Thyroid gland (tissue), 4 donors: ENCODE results near the gene TMEM132D. TPM values are rescaled to one million over a fixed set of nuclear protein-coding genes. Genes with fewer than 3 reads are reported as not detected.
A peak's percentile ranks its signal among the peaks of the same experiment; 100 is the strongest.

Experiments
- DNase-seq, 2 donors: peaks; one replicate each; pipeline ENCODE4 v3.0.0-alpha.2; 2019
- H3K27ac ChIP-seq, 3 donors: fragments of 200-600 bp; sonication (generic); 1 replicate in 2 of 3; 2 replicates in 1 of 3; pipeline ENCODE4 v1.5.1; 2016 to 2019; ENCODE audit warnings: mild to moderate bottlenecking in 1 of 3, moderate library complexity in 1 of 3
- H3K27me3 ChIP-seq: fragments of 200-600 bp; sonication (generic); one replicate; pipeline ENCODE4 v1.5.1; 2019
- H3K36me3 ChIP-seq, 2 donors: fragments of 200-600 bp; sonication (generic); one replicate each; pipeline ENCODE4 v1.5.1; 2016 to 2019
- H3K4me1 ChIP-seq, 2 donors: fragments of 200-600 bp; sonication (generic); one replicate each; pipeline ENCODE4 v1.5.1; 2017 to 2019
- H3K4me3 ChIP-seq, 3 donors: fragments of 200-600 bp; sonication (generic); replicated peaks in 1 of 3; 1 replicate in 2 of 3; 2 replicates in 1 of 3; pipeline ENCODE4 v1.5.1; 2016; ENCODE audit warnings: mild to moderate bottlenecking in 1 of 3
- H3K9me3 ChIP-seq: fragments of 200-600 bp; sonication (generic); one replicate; pipeline ENCODE4 v1.5.1; 2017
- POLR2A ChIP-seq, 2 donors: fragments of 450-650 bp; IDR thresholded peaks; one replicate each; pipeline ENCODE4 v1.6.1; 2017; ENCODE audit warnings: antibody characterized with exemption in 2 of 2, mild to moderate bottlenecking in 2 of 2, moderate library complexity in 1 of 2
- WGBS, 2 donors: methylation state at CpG; one replicate each; pipeline ENCODE4 v1.1.5; 2017; 5-methylcytosine and 5-hydroxymethylcytosine counted together
- intact Hi-C: fragments of 100-400 bp; cut with DNase I; formaldehyde crosslinking; loops from one replicate; pipeline ENCODE4 v1.15.1; 2023
- total RNA-seq, 4 donors: library from RNA; depleted of rRNA; stranded (reverse); fragments of >200 nt; gene quantifications; one replicate each; pipeline ENCODE4 v1.2.3, GENCODE V29; 2016
- TF ChIP-seq, protein P1 (sequence below), 6 experiments: fragments of 200-600 bp in 3 of 6; fragments of 450-650 bp in 3 of 6; sonication (generic) in 3 of 6; IDR thresholded peaks; one replicate each; pipeline ENCODE4 v1.5.1; 2016 to 2019; ENCODE audit warnings: antibody characterized with exemption in 6 of 6, mild to moderate bottlenecking in 2 of 6, inconsistent platforms in 1 of 6, moderate library complexity in 1 of 6

TMEM132D gene
- total RNA-seq, 4 donors from 2014 or later: not detected

DNA sequence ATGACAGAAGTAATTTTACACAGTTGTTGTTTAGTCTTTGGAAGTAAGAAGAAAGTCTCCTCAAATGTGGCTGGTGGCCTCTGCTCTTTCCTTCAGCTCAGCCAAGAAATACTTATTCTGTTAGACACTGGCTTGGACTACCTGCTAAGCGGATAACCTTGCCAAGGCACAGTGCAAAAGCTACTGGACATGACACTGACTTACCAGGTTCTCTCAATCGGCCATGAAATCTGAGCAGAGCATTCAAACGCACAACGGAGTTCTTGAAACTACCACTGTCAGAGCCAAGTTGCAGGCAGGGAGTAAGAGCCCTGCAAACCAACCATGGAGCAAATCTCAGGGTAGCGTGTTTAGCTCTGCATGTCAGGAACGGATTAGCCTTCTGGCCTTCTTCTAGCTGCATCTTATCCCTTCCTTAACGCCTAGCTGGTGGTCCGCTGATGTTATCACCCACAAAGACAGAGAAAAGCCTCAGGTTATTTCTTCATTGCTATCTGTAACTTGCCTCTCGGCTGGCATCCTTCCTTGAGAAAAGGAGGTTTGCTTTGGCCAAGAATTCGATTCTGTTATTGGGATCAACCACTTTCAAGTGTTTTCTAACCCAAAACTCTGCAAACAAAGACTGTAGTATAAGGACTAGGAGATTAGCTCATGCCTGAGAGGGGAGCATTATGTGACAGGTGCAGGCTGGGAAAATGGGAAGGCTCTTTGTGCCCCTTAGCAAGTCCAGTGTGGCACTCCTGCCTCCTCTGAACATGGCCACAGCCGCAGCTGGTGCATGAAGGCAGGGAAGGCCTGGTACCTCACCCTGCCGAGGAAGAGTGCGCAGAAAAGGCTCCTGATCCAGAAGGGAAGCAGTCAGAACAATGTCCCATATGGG lies 827.1 kb downstream of the TMEM132D start:
- Histone ChIP-seq H3K4me3 (no peak overlapping the region), H3K36me3 (no peaks in the 10 kb centered on the region), H3K27me3 (no peaks in the 10 kb centered on the region), H3K27ac (no peak overlapping the region), H3K9me3 (no peaks in the 10 kb centered on the region), H3K4me1 (peaks cover 12 to 20% of the 10 kb centered on the region in 2 donors)
- intact Hi-C loops: no loop called here
- WGBS, 2 donors: 75 to 76% methylated on average over 13 of the region's 13 CpGs
- DNase-seq: no peak
- TF ChIP-seq, protein P1, sequence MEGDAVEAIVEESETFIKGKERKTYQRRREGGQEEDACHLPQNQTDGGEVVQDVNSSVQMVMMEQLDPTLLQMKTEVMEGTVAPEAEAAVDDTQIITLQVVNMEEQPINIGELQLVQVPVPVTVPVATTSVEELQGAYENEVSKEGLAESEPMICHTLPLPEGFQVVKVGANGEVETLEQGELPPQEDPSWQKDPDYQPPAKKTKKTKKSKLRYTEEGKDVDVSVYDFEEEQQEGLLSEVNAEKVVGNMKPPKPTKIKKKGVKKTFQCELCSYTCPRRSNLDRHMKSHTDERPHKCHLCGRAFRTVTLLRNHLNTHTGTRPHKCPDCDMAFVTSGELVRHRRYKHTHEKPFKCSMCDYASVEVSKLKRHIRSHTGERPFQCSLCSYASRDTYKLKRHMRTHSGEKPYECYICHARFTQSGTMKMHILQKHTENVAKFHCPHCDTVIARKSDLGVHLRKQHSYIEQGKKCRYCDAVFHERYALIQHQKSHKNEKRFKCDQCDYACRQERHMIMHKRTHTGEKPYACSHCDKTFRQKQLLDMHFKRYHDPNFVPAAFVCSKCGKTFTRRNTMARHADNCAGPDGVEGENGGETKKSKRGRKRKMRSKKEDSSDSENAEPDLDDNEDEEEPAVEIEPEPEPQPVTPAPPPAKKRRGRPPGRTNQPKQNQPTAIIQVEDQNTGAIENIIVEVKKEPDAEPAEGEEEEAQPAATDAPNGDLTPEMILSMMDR (IDR thresholded peaks at IDR 0.05): no peak
- no peak for TF ChIP-seq POLR2A (IDR thresholded peaks at IDR 0.05)

DNA sequence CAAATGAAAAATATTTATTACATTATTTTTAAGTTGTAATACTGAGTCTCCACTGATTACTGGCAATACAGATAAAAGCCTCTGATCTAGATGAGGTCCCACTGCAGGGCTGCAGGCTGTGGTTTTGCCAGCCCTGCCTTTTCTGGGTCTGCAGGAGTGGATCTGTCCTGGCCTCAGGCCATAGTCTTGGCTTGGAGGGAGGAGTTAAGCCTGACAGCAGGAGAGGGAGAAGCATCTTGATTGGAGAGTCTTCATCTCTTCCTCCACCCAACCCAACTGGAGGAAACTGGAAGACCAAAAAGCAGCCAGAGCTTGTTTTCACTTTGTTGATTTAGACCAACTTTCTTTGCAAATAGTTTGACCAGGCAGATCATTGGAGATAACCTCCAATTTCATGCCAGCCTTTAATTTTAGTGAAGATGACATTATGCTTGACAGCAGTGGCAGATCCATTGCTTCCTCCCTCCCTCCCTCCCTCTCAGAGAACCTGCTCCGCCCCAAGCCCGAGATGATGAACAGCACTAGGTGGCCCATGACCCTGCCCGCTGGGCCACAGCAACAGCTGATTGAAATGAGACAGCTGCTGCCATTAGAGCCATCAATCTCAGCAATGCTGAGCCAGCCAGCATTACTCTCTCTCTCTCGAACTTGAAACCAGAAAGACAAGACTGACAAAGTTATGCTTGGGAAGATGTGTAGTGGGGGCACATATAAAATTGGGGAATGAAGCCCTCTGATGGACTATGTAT lies 828.2 kb downstream of the TMEM132D start:
- Histone ChIP-seq H3K9me3 (no peaks in the 10 kb centered on the region), H3K36me3 (no peaks in the 10 kb centered on the region), H3K27me3 (no peaks in the 10 kb centered on the region), H3K4me1 (peaks cover 12 to 20% of the 10 kb centered on the region in 2 donors), H3K4me3 (no peak overlapping the region), H3K27ac (no peak overlapping the region)
- DNase-seq: peak; percentile 6 to 29
- TF ChIP-seq POLR2A (IDR thresholded peaks at IDR 0.05): no peak
- TF ChIP-seq, protein P1 (IDR thresholded peaks at IDR 0.05): no peak
- intact Hi-C loops: no loop called here
- 64 to 65% methylated on average over 4 of the region's 4 CpGs for WGBS, 2 donors

DNA sequence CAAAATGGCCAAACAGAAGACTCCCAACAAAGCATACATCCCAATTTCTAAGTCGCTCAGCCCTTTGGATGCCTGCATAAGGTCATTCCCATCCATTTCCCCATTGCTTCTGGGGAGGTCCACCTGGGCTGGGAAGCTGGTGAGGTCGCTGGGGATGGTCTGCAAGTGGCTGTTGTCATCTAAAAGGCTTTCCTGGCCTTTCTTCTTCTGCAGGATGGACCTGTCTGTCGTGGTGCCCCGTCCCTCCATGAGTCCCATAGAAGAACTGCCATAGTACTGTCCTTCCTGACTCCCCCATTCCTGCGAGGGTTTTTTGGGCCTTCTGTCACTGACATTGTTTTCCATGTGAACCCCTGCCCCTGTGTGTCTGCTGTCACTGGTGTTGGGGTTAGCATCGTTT lies 829.4 kb downstream of the TMEM132D start:
- intact Hi-C loops: no loop called here
- Histone ChIP-seq H3K27me3 (no peaks in the 10 kb centered on the region), H3K27ac (no peak overlapping the region), H3K36me3 (no peaks in the 10 kb centered on the region), H3K4me3 (no peak overlapping the region), H3K9me3 (no peaks in the 10 kb centered on the region), H3K4me1 (peaks cover 12 to 20% of the 10 kb centered on the region in 2 donors)
- WGBS, 2 donors: 87 to 93% methylated on average over 5 to 6 of the region's 6 CpGs
- no peak for DNase-seq
- no peak for TF ChIP-seq POLR2A (IDR thresholded peaks at IDR 0.05)
- TF ChIP-seq, protein P1 (IDR thresholded peaks at IDR 0.05): no peak

DNA sequence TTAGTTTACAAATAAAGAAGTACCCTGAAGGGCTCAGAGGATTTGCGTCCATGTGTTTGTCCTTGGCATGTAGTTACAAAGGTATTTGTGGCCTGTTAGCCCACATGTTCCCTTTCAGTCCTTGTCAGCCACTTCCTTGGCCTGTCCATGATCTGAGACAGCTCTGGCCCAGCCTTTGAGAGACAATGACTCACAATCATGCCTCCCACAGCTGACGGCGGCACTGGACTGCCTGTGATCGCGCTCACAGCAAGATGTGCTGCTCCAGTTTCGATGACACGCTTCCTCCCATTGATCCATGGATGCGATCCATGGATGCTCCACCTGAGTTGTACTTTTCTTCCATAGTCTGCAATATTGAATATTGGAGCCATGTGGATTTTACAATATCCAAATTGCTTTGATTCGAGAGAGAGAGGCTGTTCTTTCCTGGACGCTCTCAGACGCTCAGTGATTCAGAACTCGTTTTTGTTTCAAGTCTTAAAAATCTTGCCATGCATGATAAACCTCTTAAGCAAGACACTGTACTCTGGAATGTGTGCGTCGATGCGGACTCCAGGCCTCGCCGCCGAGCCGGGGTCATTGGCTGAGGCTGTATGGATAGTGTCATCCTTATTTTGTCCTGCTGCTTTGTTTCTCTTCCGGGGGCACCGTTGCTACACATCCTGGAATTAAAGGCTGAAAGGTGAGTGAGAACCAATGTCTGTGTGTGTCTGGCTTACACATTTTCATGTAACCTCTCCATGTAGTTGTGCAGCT lies 830.5 kb downstream of the TMEM132D start:
- Histone ChIP-seq H3K9me3 (no peaks in the 10 kb centered on the region), H3K36me3 (no peaks in the 10 kb centered on the region), H3K4me1 (peaks cover 12 to 20% of the 10 kb centered on the region in 2 donors), H3K27ac (peak overlapping the region in 2 of 3 donors; percentile 33 to 71), H3K27me3 (no peaks in the 10 kb centered on the region), H3K4me3 (no peak overlapping the region)
- intact Hi-C loops: no loop called here
- WGBS, 2 donors: 54 to 60% methylated on average over 21 of the region's 21 CpGs
- DNase-seq: peak; percentile 44 to 68
- TF ChIP-seq, protein P1 (IDR thresholded peaks at IDR 0.05): no peak
- TF ChIP-seq POLR2A (IDR thresholded peaks at IDR 0.05): no peak
